LNCAP (cell line): ENCODE data around the gene AMY2A.
"Not testable (repeated sequence)": the region's sequence is repeated elsewhere in the genome, so short reads cannot be mapped to it uniquely, and the experiment has no call there.

Experiments
- TF ChIP-seq, protein P1 (sequence below): fragments of 450-650 bp; IDR thresholded peaks from 2 replicates; pipeline ENCODE4 v1.5.1; 2017; ENCODE audit warnings: mild to moderate bottlenecking

The AMY2A gene

DNA sequence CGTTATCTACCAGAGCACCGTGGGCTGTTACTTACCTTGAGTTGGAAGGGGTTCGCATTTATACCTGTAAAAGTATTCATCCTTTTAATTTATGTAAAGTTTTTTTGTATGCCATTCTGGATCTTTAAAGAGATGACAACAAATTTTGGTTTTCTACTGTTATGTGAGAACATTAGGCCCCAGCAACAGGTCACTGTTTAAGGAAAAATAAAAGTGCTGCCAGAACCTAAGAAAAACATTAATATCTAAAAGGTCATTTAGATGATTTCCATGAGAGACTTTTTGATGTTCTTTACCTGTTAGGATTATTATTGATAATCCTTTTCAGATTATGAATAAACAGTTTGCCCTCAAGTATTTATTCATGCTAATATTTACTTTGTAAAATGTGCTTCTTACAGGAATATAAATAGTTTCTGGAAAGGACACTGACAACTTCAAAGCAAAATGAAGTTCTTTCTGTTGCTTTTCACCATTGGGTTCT, at the start of gene AMY2A:
Gene AMY2A, plus strand, starts transcription at position 434 of the 484 bp plus-strand sequence. Its CDS starts 14 bp downstream, at position 448.
- TF ChIP-seq, protein P1, sequence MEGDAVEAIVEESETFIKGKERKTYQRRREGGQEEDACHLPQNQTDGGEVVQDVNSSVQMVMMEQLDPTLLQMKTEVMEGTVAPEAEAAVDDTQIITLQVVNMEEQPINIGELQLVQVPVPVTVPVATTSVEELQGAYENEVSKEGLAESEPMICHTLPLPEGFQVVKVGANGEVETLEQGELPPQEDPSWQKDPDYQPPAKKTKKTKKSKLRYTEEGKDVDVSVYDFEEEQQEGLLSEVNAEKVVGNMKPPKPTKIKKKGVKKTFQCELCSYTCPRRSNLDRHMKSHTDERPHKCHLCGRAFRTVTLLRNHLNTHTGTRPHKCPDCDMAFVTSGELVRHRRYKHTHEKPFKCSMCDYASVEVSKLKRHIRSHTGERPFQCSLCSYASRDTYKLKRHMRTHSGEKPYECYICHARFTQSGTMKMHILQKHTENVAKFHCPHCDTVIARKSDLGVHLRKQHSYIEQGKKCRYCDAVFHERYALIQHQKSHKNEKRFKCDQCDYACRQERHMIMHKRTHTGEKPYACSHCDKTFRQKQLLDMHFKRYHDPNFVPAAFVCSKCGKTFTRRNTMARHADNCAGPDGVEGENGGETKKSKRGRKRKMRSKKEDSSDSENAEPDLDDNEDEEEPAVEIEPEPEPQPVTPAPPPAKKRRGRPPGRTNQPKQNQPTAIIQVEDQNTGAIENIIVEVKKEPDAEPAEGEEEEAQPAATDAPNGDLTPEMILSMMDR = not testable (repeated sequence)

GRCh38 chr1:103569493-103569892, 47.7 kb upstream of the AMY2A start:
- TF ChIP-seq, protein P1 = no peak

GRCh38 chr1:103571289-103571688, 45.9 kb upstream of the AMY2A start, which contains the start of gene AMY2B:
TSS of gene AMY2B (plus strand) at chr1:103571589. CDS start at chr1:103571603, 14 bp downstream.
- TF ChIP-seq, protein P1 = not testable (repeated sequence)

DNA sequence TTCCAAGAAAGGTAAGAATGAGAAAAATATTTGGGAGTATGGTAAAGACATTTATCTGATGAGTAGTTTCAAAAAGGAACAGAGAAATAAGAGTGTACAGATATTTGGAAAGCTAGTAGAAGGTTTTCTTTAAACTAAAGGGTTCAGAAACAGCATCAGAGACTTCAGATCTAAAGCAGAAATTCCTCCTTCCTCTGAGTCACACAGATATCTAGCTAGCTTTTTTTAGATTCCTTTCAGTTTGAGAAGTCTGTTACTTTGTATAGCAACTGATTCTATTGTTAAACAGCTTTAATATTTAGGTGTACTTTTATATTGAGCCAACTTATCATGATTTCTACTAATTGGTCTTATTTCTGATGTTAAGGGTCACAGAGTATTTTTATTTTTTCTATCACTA, 41.2 kb upstream of the AMY2A start:
- TF ChIP-seq, protein P1 = no peak

GRCh38 chr1:103582464-103582863, 34.8 kb upstream of the AMY2A start:
- TF ChIP-seq, protein P1 = no peak

DNA sequence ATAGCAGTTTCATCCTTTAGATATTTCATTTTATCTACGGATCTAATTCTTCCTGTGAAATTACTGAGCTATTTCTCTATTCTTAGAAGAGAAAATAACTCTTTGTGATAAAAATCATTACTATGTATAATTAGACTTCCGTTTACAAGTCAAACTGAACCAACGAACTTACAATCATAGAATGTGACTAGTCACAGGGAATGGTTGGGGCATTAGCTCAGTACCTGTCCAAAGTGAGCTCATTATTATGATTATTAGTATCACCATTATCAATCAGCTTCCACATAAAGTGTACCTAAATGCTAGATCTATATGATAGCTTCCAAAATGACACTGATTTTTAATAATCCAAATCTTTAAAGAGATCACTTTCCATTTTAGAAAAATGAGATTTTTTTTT, 33.3 kb upstream of the AMY2A start:
- TF ChIP-seq, protein P1 = no peak

DNA sequence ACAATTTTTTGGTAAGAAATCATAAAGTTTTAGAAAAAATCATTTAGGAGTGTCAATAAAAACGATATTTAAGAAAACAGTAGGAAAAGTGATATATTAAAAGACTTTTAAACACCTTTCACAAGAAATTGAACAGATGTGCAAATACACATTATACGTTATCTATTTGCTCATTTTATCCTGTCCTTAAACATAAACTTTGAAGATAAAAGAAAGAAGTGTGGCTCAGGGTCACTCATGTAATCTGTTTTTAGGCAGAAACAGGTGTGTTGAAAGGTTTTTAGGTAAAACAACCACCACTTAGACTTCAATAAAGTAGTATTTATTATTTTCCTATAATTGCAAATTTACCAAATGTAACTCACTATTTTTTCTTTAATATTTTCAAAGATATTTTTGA, 32.7 kb upstream of the AMY2A start:
- TF ChIP-seq, protein P1 = no peak

DNA sequence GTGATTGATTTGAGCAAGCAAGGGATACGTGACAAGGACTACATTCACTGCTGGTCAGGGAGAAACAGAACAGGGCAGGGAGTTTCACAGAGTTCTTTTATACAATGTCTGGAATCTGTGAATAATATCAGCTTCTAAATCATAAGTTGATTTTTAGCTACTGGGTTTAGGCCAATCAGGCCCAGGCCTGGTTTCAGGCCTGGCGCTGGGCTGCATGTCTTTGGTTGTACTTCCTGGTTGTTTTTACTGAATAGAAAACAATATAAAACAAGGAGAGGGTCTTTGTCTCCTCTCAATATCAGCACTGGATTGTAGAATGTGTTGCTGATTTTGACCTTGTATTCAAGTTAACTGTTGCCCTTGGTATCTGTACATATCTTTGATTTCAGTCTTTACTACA, 865 bp upstream of the AMY2A start:
- TF ChIP-seq, protein P1 = no peak
